GM18498 (cell line): ENCODE results near the gene S1PR3.

Experiments used
- ATAC-seq: cut with Tn5 transposase; IDR thresholded peaks from one replicate; pipeline ENCODE4 v1.9.1; 2021; ENCODE audit warnings: mild to moderate bottlenecking, moderate library complexity; ENCODE audit not compliant: unreplicated experiment

Gene S1PR3

DNA sequence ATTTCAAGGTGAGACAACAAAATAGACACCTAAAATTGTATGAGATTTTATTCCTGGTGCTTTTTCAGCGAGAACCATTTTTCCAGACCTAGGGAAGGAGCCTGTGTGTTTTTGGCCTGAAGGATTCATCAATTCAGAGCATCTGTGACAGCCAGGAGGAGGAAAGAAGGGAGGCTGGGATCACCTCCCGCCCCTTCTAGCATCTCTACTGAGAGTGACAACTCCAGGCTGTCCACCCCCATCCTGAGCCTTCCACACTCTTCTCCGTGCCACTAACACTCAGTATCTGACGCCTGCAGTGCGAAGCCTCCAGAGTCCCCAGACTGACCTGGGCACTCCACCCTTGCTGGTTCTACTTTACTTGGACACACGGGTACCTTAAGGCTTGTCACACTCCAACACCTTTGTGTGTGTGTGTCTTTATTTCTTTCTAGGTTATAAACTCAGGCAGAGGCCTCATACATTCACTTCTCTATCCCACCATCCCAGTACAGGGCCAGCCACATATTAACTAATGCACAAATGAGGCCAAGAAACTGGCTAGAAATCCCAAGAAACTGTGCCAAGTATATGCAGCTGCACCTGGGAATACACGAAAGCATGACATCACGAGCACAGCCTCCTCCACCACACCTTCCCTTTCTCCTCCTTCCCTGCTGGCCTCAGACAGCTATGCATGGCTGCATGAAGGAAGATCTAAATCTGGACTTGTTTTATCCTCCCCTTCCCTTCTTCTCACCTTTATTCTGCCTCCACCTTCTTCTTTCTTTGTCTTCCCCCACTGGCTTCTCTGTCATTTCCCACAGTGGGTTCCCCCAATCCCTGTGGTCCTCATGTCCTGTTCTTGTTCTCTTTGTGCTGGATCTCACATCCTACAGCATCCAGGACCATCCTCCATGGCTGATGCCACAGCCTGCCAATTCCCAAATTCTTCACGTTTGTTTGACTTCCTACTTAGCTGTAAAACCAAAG lies 16.0 kb downstream of the S1PR3 start:
- no peak for ATAC-seq

DNA sequence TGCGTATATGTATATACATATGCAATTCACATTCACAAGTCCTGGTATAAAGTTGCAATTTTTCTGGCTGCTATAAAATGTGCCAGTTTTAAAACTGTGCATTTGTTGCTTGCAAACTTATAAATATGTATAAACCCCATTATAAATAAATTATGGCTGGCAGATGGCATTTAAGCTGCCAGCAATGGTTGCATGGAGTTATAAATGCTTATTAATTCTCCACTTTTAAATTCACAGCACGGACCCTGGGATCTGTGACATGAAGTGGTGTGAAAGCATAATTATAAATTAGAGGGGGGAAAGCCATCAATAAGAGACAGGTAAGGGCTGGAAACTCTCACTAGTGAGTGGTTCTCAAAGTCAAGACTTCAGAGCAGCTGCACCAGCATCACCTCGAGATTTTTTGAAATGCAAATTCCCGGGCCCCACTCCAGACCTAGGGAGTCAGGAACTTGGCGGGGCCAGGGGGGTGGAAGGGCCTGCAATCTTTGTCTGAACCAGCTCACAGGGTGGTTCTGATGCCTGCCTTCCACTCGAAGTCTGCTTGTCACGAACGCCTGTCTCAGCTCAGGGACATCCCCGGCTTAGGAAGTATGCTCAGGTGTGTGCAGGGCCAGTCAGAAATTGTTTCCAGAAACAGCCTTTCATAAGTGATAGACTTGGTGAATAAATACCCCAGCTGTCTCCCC lies 16.9 kb downstream of the S1PR3 start:
- no peak for ATAC-seq

DNA sequence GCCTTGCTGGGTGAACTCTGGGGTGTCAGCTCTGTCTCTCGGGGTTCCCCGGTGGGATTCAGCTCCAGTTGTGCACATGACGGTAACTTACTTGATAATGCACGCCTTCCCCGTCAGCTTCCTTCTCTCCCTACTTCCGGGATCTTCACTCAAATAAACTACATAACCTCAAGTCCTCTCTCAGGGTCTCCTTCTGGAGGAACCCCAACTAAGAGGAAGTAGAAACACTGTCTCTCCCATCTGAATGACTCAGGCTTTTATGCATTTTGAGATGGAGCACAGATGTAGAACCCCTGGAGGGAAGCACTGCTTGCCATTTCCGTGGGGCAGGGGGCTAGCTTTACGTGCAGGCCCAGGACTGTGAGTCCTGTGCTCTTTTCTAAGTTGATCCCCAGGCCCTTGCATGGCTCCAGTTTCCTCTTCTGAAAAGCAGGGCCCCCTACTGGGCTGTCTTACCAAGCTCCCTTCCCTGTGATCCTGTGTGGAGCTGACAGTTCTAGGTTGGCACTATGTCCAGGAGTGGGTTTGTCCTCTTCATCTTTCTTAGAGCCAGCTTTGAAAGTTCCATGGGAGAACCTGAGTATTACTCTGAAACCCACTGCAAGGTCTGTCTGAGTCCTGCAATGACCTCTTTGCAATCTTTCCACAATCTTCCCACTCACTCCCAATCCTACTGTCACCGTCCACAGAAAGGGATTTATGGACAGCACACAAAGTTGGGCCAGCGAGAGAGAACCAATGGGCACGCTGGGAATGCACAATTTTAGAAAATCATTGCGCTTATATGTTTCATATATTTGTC lies 17.7 kb downstream of the S1PR3 start:
- ATAC-seq, result no peak

DNA sequence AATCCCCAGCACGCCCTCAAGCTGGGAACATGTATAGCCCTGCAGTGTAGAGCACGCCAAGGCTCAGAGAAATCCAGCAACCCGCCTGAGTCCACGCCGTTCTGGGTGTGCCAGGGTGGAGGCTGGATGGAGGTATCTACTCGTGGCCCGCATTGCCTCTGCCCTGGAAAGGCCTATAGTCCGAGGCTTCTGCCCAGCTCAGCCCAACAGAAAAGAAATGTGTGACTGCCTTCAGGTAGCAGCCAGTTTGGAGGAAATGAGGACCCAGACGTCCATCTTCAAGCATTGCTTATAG lies 18.2 kb downstream of the S1PR3 start:
- no peak for ATAC-seq

DNA sequence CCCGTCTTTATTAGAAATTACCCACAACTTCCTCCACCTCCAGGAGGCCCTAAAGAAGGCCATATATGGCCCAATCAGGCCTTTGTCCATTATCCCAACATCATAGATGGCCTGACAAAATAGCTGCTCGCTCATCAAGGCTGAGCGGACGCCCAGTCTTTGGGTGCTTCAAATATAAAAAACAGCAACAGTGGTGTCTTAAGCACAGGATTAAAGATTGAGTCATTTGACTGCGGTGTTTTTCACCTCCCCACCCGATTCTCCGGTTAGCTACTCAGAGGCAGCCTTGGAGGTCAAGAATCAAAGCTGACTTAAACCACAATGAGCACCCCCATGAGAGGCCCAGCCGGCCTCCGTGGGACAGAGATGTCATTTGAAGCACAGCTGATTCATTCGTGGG lies 18.8 kb downstream of the S1PR3 start:
- no peak for ATAC-seq

DNA sequence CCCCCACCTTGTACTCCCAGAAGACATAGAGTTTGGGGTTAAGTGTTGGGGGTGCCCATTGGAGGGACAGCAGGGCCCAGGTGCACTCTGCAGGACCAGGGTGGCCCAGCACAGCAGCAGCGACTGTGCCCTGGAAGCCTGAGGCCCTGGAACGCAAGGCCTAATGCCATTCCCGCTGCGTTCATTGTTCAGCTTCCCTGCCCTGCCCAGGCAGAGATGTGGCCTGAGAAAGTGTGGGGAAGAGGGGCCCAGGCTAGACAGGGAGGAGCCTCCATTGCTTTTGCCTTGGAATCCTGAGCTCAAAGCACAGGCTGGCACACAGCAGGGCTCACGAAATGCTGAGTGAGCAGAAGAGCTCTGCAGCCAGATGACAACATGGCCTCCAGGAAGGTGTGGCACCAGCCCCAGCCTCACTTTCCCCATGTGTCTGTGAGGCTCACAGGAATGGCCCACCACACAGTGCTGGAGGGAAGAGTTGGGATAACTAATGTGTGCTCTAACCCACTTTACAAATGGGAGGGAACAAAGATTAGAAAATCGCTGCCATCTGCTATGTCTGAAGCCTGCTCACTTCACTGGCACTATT lies 19.4 kb downstream of the S1PR3 start:
- no peak for ATAC-seq

DNA sequence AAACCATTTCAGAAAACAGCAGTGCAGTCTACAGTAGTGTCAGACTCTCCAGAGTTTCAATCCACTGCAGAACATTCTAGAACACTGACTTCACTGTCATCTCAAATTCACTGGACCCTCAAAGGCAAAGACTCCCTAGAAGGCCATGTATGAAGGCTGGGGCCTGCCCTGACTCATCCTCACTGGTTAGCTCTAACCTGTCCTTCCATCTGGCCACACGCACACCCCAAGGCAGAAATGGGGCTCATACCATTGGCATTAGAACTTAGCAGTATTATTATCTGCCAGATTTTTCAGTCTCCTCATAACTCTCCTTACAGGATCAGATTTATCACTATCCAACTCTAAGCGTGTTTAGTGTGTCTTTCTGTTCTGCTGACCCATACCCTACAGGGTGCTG lies 20.4 kb downstream of the S1PR3 start:
- no peak for ATAC-seq

DNA sequence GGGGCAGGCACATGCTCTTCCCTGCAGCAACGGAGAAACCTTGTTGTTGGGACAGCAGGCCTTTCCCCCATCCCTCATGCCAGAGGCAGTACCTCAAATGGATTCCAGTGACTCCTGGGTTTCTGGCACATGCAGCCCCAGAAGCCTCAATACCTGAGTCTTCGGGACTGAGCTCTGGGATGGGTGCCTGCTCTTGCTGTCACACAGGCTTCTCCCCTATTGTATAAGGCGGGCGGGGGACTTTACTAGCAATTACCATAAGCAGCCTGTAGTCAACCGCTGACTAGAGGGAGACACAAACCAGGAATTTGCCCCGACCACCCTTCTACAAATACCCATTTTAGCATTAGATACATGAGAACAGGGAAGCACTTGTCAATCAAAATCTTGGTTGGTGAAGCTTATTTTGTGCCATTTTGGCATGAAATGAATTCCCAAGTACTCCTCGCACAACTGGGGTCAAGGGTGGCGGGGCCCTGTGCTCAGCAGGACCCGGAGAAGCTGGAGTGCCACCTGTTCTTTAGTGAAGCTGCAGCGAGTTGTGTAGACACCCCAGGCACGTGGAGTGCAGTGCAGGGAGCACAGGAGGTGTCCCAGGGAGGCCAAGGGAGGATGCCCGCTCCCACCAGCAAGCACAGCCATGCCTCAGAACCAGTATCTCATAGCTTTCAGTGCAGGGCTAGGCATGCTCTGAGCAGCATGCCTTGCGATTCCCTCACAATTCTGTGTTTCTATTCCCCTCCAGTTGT lies 21.2 kb downstream of the S1PR3 start:
- no peak for ATAC-seq

DNA sequence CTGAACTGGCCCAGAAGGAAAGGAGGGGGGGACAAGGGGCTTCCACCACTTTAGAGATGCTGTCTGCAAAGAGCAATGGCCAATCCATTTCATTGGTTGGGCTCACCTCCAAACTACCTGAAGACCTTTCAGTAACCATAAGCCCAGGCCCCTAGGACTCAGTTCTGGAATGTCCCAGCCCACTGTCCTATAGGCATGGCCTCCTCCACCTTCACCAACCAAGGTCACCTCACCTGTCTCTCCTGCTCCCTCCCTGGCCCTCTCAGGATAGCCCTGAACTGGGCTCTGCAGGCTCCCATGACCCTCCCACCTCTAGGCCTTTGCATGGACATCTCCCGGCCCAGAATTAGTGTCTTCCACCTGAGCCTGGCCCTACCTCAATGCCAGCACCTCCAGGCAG lies 22.4 kb downstream of the S1PR3 start:
- ATAC-seq, result no peak

DNA sequence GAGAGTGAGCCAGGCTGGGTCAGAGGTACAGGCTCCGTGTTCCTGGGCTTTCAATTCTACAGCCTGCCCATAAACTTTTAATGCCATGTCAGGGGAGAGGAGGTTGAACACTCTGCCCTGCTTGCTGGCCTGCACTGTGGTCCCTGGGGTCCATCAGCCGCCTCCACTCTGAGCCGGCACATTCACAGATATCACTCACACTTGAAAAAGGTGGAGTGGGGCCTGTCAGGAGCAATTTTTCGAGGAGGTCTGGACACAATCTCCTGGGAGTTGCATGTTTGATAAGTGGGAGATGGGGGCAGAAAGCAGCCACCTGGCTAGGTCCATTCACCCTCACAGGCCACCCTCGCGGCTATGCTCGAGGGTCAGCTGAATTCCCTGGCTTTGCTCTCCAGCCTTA lies 22.9 kb downstream of the S1PR3 start:
- no peak for ATAC-seq

DNA sequence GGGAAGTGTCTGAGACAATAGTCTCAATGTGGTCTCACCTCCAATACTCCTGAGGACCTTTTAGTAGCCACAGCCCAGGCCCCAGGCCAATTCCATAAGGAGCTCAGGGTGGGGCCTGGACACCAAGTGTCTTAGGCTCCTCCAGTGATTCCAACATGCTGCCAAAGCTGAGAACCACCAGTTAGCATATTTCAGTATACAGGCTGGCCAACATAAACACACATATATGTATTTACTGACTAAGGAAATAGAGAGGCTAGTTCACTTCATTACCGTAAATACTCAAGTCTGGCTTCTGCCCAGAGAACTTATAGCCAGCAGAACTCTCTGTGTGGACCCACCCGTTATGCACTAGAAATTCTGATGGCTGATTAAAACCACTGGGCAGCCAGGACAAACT lies 24.1 kb downstream of the S1PR3 start:
- ATAC-seq, result no peak

DNA sequence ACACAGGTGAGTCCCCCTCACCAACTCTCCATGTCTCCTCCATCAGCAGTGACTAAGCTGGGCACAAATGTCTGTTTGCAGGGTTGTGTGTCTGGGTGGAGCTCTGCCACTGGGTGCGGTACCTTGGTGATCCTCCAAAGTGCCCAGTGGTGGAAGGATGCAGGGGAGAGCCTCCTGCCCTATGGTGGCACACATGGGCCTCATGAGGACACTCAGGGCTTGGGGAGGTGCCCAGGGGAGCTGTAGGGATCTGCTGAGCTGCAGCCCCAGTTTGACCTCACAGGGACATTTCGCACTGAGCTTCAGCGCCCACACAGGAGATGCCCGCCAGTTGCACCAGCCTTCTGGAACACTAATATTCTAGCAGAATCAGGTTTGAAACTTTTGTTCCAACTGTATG lies 29.5 kb downstream of the S1PR3 start:
- ATAC-seq, result no peak

DNA sequence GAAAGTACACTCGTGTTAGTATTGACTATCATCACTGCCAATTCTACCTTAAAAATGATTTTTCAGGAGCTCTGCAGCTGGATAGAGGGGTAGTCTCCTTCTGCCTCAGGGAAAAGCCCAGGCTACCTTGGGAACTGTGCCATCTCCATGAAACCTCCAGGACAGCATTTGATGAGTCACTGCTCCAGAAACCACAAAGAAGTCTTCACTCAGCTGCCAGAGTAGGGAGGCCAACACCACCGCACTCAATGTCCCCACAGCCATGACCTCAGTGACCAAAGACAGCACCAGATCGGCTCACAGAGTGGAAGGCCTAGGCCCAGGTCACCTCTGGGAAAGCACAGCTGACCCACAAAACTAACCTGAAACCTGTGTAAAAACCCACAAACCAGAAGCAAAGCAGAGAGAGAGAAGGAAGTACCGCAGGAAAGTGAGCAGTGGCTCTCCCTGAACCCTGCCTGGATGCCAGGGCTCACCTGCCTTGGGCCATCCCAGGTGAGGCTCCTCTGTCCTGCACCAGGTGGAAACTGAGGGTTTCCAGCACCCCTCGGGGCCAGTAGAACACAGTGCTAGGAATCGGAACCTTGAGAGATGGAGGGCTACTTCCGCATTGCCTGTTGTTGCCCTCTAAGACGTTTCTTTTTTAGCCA lies 30.0 kb downstream of the S1PR3 start:
- ATAC-seq, result no peak

DNA sequence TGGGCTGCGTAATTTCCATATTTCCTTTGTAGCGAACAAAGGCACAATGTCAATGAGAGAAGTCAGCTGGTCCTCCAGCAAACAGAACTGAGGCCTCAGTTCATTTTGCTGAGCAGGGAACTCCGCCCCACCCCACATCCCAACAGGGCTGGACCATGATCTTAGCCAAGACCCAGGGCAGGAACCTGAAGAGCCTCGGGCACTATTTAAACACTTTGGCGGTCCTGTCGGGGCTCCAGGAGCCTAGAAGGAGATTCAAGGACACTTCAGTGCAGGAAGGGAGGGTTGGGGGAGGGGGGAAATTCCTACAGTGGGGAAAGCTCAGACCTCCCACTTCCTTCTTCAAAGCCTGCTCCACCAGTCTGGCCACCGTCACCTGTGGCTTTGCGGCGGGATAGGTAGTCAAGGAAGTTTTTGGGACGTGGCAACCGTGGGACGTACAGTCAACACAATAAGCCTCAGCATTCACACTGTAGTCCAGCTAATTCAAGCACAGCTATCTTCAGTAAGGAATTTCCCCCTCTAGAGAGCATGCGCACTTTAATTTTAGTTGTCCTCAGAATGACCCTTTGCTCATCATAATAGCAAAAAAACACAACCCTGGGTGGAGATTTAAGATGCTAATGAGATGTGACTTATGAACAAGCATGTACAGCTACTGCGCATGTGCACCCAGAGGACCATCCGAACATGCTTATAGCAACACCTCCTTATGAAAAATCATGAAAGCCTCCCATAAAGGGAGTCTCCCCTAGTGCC lies 30.9 kb downstream of the S1PR3 start:
- ATAC-seq, result no peak

DNA sequence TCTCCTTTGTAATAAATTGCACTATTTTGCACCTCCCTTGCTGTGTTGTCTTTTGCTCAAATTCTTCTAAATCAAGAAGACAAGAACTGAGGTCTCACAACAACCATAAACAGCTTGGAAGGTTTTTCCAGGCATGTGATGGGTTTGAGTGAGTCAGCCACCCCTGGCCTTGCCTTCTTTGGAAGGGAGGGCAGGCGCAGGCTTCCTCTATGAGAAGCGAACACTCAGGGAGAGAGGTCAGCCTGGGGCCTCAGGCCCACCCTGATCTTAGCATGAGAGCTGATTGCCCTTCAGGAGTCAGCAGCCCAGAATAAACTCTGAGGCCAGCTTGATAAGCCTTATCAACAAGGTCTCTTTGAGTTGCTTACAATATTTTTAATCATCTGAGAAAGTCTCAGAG lies 31.6 kb downstream of the S1PR3 start:
- ATAC-seq, result no peak

DNA sequence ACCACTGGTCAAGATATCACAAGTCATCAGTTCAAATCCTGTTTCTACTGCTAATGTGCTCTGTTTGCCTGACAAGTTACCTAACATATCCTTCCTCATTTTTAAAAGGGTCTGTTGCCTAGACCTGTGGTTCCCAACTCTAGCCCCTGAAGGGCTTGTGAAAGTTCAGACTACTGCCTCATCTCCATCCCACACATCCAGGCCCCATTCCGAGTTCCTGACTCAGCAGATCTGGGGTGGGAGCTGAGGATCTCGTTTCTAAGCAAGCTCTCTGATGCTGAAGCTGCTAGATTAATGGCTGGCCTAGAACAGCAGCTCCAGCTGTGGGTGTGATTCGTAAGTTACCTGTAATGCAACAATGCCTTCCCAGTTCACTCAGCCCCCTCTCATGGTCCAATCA lies 32.5 kb downstream of the S1PR3 start:
- ATAC-seq, result no peak

DNA sequence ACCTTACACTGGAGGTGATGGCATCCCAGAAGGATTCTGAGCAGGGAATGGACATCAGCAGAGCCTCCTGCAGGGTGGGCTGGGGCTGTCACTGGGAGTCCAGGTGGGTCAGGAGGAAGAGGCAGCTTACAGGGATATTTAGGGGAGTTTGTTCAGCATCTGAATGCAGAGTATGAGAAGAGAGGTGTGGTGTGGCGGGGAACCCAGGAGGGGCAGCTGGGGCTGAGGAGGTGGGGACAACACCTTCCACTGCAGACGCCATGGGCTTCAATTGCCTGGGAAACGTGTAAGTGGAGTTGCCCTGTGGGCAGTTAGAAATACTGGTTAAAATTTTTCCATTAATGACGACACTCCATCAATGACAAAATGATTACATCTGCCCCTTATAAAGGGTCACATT lies 33.5 kb downstream of the S1PR3 start:
- ATAC-seq, result no peak

DNA sequence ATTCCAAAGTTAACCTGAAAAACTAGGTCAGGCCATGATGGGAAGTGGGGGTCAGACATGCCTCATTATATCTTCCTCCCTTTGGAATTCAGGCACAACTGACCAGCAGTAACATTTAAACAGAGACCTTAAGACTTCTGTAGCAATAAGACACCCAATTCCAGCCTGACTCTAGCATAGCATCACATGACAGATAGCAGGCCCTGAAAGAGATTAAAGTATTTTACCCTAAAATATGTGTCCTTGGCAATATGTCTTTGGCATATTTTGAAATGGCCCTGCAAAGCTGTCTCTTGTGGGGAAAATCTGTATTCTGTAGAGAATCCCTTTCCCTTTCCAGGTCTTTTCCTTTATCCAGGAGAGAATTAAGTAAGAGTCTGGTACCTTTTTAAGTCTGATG lies 34.3 kb downstream of the S1PR3 start:
- ATAC-seq, result no peak

DNA sequence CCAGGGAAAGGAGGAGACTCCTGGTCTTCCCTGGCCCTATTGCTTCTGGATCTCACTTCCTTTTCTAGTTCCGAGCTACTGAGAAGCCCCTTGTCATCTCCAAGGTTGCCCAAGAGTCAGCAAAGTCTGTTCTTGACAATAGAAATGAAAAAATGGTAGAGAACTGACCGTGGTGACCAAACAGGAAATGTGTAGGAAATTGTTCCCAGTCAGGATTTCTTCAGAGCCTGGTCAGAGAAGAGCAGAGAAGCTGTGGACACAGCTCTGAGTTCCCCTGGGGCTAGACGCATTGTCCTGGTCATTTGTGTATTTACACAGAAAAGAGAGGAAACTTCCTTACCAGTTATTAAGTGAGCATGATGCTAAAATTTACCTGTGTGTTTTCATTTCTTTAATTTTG lies 35.6 kb downstream of the S1PR3 start:
- ATAC-seq, result no peak
